ENCODE measurements around the gene CINP. TPM values are rescaled to one million over a fixed set of nuclear protein-coding genes. Genes with fewer than 3 reads are reported as not detected.

CINP gene
- total and polyA plus RNA-seq, 4 donors = 25.1 to 34.6 (median 30.2) TPM

DNA sequence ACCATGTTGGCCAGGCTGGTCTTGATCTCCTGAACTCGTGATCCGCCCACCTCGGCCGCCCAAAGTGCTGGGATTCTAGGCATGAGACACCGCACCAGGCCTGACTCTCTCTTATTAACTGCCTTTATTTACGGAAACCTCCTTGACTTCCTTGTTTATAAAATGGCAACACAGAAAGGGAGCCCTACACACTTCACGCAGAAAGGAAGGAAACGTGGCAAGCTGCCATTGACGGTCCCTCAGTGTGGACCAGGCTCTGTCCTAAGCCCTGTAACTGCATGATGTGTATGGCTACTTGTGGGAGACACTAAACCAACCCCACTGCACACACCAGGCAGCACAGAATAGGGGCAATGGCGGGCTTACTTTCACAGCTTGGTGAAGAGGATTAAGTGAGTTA is 11.7 kb downstream of the CINP start:
- WGBS = 81% methylated on average over 10 of the region's 10 CpGs
- Histone ChIP-seq H3K27me3 (ENCODE audit: control insufficient read depth in 4 of 4, insufficient read depth in 4 of 4, low read length in 3 of 4) (no peaks in the 10 kb centered on the region), H3K27ac (ENCODE audit: low read depth in 1 of 2, low read length in 2 of 2) (peak overlapping the region; percentile 36 to 74), H3K9me3 (ENCODE audit: control insufficient read depth in 4 of 4, low read length in 3 of 4) (no peaks in the 10 kb centered on the region), H3K9ac (ENCODE audit: low read depth in 1 of 2, low read length in 2 of 2) (no peak overlapping the region), H3K4me1 (ENCODE audit: control insufficient read depth in 4 of 4, insufficient read depth in 4 of 4, low read length in 3 of 4) (no peaks in the 10 kb centered on the region), H3K4me3 (ENCODE audit: low read depth in 1 of 3, low read length in 3 of 3) (no peak overlapping the region), H3K36me3 (ENCODE audit: control insufficient read depth in 4 of 4, insufficient read depth in 3 of 4, low read depth in 1 of 4, low read length in 3 of 4) (peaks cover 18 to 70% (median 44%) of the 10 kb centered on the region in 4 donors)
- no peak for DNase-seq (ENCODE audit: low spot score)
- TF ChIP-seq NR2F2 (IDR thresholded peaks at IDR 0.05) = no peak
- no peak for TF ChIP-seq SP1 (IDR thresholded peaks at IDR 0.05)
- TF ChIP-seq ZBTB33 (IDR thresholded peaks at IDR 0.05) = no peak
- TF ChIP-seq JUND (IDR thresholded peaks at IDR 0.05) = no peak

- H3K27ac ChIP-seq (ENCODE audit: low read depth in 1 of 2, low read length in 2 of 2) = no peak overlapping the region
- H3K27me3 ChIP-seq (ENCODE audit: control insufficient read depth in 4 of 4, insufficient read depth in 4 of 4, low read length in 3 of 4) = no peaks in the 10 kb centered on the region
- no peak for DNase-seq (ENCODE audit: low spot score)
- no peaks in the 10 kb centered on the region for H3K9me3 ChIP-seq (ENCODE audit: control insufficient read depth in 4 of 4, low read length in 3 of 4)
- no peak for TF ChIP-seq JUND (IDR thresholded peaks at IDR 0.05)
- no peak for TF ChIP-seq YY1 (IDR thresholded peaks at IDR 0.05)
- no peak for TF ChIP-seq TAF1 (conservative IDR thresholded peaks at IDR 0.05)
- TF ChIP-seq, protein P1, sequence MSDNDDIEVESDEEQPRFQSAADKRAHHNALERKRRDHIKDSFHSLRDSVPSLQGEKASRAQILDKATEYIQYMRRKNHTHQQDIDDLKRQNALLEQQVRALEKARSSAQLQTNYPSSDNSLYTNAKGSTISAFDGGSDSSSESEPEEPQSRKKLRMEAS (IDR thresholded peaks at IDR 0.05) = no peak
- no peak for TF ChIP-seq RAD21 (IDR thresholded peaks at IDR 0.05)
- no peak for TF ChIP-seq SP1 (IDR thresholded peaks at IDR 0.05)
- no peak for TF ChIP-seq GABPA (IDR thresholded peaks at IDR 0.05 in 1 of 2, conservative IDR thresholded peaks at IDR 0.05 in 1 of 2)
- no peak for TF ChIP-seq RXRA (IDR thresholded peaks at IDR 0.05)
- TF ChIP-seq ZBTB33 (IDR thresholded peaks at IDR 0.05) = no peak
- TF ChIP-seq NR2F2 (IDR thresholded peaks at IDR 0.05) = no peak
- TF ChIP-seq EGR1 (IDR thresholded peaks at IDR 0.05; ENCODE audit: low read depth in 2 of 2) = no peak
- TF ChIP-seq ATF3 (IDR thresholded peaks at IDR 0.05) = no peak
- no peak for TF ChIP-seq FOXA1 (IDR thresholded peaks at IDR 0.05)
- TF ChIP-seq, protein P2, sequence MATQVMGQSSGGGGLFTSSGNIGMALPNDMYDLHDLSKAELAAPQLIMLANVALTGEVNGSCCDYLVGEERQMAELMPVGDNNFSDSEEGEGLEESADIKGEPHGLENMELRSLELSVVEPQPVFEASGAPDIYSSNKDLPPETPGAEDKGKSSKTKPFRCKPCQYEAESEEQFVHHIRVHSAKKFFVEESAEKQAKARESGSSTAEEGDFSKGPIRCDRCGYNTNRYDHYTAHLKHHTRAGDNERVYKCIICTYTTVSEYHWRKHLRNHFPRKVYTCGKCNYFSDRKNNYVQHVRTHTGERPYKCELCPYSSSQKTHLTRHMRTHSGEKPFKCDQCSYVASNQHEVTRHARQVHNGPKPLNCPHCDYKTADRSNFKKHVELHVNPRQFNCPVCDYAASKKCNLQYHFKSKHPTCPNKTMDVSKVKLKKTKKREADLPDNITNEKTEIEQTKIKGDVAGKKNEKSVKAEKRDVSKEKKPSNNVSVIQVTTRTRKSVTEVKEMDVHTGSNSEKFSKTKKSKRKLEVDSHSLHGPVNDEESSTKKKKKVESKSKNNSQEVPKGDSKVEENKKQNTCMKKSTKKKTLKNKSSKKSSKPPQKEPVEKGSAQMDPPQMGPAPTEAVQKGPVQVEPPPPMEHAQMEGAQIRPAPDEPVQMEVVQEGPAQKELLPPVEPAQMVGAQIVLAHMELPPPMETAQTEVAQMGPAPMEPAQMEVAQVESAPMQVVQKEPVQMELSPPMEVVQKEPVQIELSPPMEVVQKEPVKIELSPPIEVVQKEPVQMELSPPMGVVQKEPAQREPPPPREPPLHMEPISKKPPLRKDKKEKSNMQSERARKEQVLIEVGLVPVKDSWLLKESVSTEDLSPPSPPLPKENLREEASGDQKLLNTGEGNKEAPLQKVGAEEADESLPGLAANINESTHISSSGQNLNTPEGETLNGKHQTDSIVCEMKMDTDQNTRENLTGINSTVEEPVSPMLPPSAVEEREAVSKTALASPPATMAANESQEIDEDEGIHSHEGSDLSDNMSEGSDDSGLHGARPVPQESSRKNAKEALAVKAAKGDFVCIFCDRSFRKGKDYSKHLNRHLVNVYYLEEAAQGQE (IDR thresholded peaks at IDR 0.05) = no peak
- no peak for TF ChIP-seq FOXA2 (IDR thresholded peaks at IDR 0.05)
- no peak for TF ChIP-seq HNF4A (conservative IDR thresholded peaks at IDR 0.05)
- no peak for TF ChIP-seq CTCF (IDR thresholded peaks at IDR 0.05; ENCODE audit: low read depth, low read length, missing input control)
- no peak overlapping the region for H3K9ac ChIP-seq (ENCODE audit: low read depth in 1 of 2, low read length in 2 of 2)
- peaks cover 12 to 63% (median 44%) of the 10 kb centered on the region in 4 donors for H3K36me3 ChIP-seq (ENCODE audit: control insufficient read depth in 4 of 4, insufficient read depth in 3 of 4, low read depth in 1 of 4, low read length in 3 of 4)
- no peak overlapping the region for H3K4me3 ChIP-seq (ENCODE audit: low read depth in 1 of 3, low read length in 3 of 3)
- WGBS = 97% methylated on average over 16 of the region's 16 CpGs
- H3K4me1 ChIP-seq (ENCODE audit: control insufficient read depth in 4 of 4, insufficient read depth in 4 of 4, low read length in 3 of 4) = no peaks in the 10 kb centered on the region
Observed at GRCh38 chr14:102348376-102348775, 14.3 kb downstream of the CINP start.

Data from liver (tissue), 9 donors.